Cardiac atrium fibroblast (primary cell): Measurements from ENCODE around the gene PRRG2. TPM values are rescaled to one million over a fixed set of nuclear protein-coding genes. Genes with fewer than 3 reads are reported as not detected.

Source experiments
- total RNA-seq: library from RNA; depleted of rRNA; stranded (reverse); fragments of >200 nt; gene quantifications from 2 replicates; pipeline ENCODE4 v1.2.3, GENCODE V29; 2015

The PRRG2 gene
- not detected in 2 replicates for total RNA-seq

DNA sequence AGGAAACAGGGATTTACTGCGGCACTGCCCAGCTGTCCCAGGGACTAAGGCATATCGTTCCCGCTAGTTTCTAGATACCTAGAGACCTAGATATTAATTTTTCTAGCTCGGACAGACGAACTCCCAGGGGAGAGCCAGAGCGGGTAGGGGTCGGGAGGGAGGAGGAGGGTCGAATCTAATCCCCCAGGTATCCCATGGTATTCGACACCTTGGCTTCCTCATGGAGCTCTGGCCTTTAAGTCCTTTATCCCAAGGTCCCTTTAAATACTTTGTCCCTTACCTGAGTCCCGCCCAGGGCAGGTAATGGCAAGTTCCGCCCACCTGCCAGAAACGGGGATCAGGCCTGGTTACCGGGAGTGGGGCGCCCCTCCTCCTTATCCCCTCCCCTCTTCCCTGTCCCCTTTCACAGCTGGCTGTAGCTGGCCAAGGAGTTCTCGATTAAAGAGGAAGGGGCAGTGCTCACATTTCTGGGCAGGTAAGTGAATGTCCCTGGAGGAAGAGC lies at the start of gene PRRG2:
Gene PRRG2, plus strand, starts transcription at position 310 of the 502 bp plus-strand sequence. CDS start 1,904 bp downstream, outside the sequence.

DNA sequence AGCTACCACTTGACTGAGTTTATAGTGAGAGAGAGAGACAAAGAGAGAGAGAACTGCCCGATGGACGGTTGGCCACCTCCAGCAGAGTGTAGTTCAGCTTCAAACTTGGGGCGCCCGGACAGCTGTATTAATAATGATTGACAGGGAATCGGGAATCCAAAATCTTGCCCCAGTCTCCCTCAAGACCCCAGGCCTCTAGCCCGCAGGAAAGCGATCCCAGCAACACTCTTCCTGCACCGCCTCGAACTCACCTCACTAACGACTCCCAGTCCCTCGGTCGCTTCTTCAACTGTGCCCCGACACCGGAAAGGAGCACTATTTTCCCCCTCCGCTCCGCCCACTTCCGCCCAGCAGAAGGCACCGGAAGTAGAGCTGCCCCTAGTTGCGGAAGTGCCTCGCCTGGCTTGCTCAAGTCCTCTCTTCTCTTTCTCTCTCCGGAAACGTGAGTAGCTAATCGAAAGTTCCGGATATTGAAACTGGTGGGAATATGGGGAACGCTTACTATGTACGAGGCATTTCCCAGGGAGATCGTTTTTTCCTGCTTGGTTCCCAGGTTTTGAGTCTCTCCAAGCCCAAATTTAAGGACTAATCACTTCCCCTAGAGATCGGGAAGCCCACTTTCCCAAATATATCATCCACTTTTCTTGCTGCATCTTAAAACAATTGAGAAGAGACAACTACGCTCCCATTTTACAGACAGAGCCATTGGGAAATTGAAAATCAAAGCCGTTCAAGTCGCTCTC lies 681 bp upstream of the PRRG2 start, which contains the start of gene NOSIP:
Gene NOSIP, minus strand, starts transcription at position 293 of the 743 bp plus-strand sequence. CDS start 19,865 bp downstream, outside the sequence.

DNA sequence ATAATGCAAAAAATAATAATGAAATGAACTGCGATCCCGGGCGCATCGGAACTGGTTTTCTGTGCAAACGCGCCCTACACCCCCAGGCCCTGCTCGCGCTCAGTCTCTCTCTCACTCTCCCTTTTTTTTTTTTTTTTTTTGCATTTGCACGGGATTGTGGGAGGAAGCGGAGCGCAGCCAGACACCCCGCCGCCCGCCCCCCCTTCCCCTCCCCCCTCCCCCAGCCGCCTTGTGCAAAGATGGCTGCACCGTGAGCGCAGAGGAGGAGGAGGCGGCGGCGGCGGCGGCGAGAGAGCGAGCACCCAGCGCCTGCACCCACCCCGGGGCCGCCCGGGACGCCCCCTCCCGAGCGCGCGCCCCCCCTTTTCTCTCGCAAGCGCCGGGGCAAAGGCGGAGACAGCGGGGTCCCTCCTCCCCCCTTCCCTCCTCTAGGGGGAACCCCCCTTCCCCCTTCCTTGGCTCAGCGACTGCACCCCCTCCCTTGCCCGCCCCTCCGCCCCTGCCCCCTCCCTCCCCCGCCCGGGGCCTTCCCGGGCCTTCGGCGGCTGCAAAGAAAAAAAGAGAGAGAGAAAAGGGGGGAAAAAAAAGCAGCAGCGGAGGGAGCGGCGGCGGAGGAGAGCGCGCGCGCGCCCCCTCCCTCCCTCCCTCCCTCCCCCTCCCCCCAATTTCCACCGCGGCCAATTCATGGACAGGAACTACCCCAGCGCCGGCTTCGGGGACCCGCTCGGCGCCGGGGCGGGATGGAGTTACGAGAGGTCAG lies 10.0 kb downstream of the PRRG2 start, which contains the start of gene PRR12:
Gene PRR12, plus strand, starts transcription at position 212 of the 760 bp plus-strand sequence. Its CDS starts 473 bp downstream, at position 685.

DNA sequence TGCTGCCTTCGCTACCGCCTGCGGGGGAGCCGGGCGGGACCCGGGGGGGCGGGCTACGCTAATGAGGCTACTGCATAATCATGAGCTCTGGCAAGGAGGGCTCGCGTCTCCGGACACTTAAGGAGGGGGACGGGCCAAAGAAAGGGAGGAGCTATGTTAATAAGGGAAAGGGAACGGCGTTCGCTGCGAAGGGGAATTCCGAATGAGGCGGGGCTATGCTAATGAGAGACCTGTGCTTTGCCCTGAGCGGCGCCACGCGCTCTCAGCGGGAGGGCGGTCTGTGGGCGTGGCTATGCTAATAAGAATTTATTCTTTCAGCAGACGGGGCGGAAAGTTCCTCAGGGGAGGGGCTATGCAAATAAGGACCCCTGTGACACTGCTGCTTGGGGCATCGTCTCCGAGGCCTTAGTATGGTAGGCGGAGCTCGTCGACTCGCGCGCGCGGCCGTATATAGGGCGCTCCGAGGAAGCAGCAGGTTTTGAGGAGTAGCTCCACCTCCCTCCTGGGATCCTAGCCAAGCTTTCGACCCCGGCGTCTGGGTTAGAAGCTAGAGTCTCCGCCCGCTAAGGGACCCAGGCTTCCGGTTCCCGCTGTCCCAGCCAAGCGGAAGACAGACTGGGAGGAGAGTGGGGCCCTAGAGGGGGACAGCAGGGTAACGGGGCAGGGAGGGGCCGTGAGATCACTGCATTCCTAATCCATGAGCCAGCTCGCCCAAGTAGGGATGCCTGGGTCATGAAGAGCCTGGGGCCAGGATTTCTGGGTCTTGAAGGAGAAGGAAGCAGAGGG lies 59.2 kb downstream of the PRRG2 start, which contains the start of gene RRAS:
Gene RRAS, minus strand, starts transcription at position 31 of the 786 bp plus-strand sequence. CDS start 45 bp downstream, outside the sequence.

Other genes starting within 250 kb of the PRRG2 start
- not detected in 2 replicates for gene CD37, start 245.9 kb upstream of the PRRG2 start, total RNA-seq
- 27.6 and 32.1 TPM in 2 replicates for gene TEAD2, start 218.9 kb upstream of the PRRG2 start, total RNA-seq
- gene DKKL1, start 217.4 kb upstream of the PRRG2 start, total RNA-seq: 0.36 TPM in 1 of 2 replicates, not detected in the other
- not detected in 2 replicates for gene KASH5, start 193.1 kb upstream of the PRRG2 start, total RNA-seq
- gene PTH2, start 157.9 kb upstream of the PRRG2 start, total RNA-seq: not detected in 2 replicates
- not detected in 2 replicates for gene GFY, start 155.9 kb upstream of the PRRG2 start, total RNA-seq
- gene SLC17A7, start 139.8 kb upstream of the PRRG2 start, total RNA-seq: not detected in 2 replicates
- gene PIH1D1, start 129.5 kb upstream of the PRRG2 start, total RNA-seq: 71.0 and 89.9 TPM in 2 replicates
- gene ALDH16A1, start 128.1 kb upstream of the PRRG2 start, total RNA-seq: 31.1 and 48.8 TPM in 2 replicates
- gene FLT3LG, start 107.1 kb upstream of the PRRG2 start, total RNA-seq: 3.2 and 5.0 TPM in 2 replicates
- 3,850 and 3,885 TPM in 2 replicates for gene RPL13A, start 93.7 kb upstream of the PRRG2 start, total RNA-seq
- 4,588 and 4,689 TPM in 2 replicates for gene RPS11, start 84.9 kb upstream of the PRRG2 start, total RNA-seq
- 130 and 246 TPM in 2 replicates for gene FCGRT, start 68.7 kb upstream of the PRRG2 start, total RNA-seq
- gene RCN3, start 53.3 kb upstream of the PRRG2 start, total RNA-seq: 274 and 377 TPM in 2 replicates
- gene NOSIP, start 760 bp upstream of the PRRG2 start, total RNA-seq: 56.3 and 65.0 TPM in 2 replicates
- 4.4 and 5.2 TPM in 2 replicates for gene PRR12, start 9.9 kb downstream of the PRRG2 start, total RNA-seq
- gene RRAS, start 58.8 kb downstream of the PRRG2 start, total RNA-seq: 108 and 112 TPM in 2 replicates
- 21.1 and 25.8 TPM in 2 replicates for gene SCAF1, start 60.9 kb downstream of the PRRG2 start, total RNA-seq
- 52.7 and 69.3 TPM in 2 replicates for gene IRF3, start 84.5 kb downstream of the PRRG2 start, total RNA-seq
- gene BCL2L12, start 84.6 kb downstream of the PRRG2 start, total RNA-seq: 7.8 and 12.5 TPM in 2 replicates
- 248 and 251 TPM in 2 replicates for gene PRMT1, start 96.0 kb downstream of the PRRG2 start, total RNA-seq
- gene ADM5, start 108.3 kb downstream of the PRRG2 start, total RNA-seq: 0.72 TPM in 1 of 2 replicates, not detected in the other
- 8.8 and 11.2 TPM in 2 replicates for gene CPT1C, start 109.8 kb downstream of the PRRG2 start, total RNA-seq
- gene TSKS, start 182.0 kb downstream of the PRRG2 start, total RNA-seq: 0.54 and 0.65 TPM in 2 replicates
- 189 and 206 TPM in 2 replicates for gene AP2A1, start 185.7 kb downstream of the PRRG2 start, total RNA-seq
- 12.2 and 15.2 TPM in 2 replicates for gene FUZ, start 232.0 kb downstream of the PRRG2 start, total RNA-seq
- gene MED25, start 237.0 kb downstream of the PRRG2 start, total RNA-seq: 20.3 and 20.9 TPM in 2 replicates